Neural progenitor cell (in vitro differentiated cells): ENCODE results near the gene STARD3.

Source experiments
- EZH2 ChIP-seq: fragments of 200-600 bp; sonication (generic); IDR thresholded peaks from 2 replicates; pipeline ENCODE4 v1.6.1; 2017; ENCODE audit warnings: antibody characterized with exemption, mild to moderate bottlenecking, moderate library complexity
- TF ChIP-seq, protein P1 (sequence below): fragments of 200-600 bp; sonication (generic); IDR thresholded peaks from 2 replicates; pipeline ENCODE4 v1.5.1; 2017; ENCODE audit warnings: antibody characterized with exemption, mild to moderate bottlenecking

DNA sequence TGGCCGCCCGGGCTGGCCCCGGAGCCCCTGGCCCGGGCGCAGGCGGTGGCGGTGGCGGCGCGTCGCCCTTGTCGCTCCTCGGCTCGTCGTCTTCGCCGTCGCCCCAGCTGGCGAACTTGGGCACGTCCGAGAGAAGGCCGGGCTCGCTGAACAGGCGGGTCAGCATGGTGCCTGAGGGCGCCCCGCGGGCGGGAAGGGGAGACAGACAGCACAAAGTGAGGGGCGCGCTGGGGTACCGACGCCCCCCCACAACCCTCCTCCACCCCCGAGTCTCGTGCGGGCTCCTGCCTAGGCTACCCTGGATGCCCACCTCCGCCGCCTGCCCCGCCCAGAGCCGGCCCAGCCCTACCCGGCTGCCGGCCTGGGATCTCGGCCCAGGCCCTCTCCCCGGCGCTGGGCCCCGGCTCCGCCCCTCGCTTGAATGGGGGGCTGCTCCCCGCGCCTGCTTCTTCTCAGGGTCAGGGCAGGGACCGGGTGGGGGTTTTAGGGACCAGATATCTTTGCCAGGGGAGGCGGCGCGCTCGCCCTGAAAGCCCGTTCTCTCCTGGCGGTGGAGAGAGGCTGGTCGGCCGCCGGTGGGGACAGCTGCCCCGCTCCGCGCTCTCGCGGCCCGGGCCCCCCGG is 30.4 kb upstream of the STARD3 start:
- TF ChIP-seq, protein P1, sequence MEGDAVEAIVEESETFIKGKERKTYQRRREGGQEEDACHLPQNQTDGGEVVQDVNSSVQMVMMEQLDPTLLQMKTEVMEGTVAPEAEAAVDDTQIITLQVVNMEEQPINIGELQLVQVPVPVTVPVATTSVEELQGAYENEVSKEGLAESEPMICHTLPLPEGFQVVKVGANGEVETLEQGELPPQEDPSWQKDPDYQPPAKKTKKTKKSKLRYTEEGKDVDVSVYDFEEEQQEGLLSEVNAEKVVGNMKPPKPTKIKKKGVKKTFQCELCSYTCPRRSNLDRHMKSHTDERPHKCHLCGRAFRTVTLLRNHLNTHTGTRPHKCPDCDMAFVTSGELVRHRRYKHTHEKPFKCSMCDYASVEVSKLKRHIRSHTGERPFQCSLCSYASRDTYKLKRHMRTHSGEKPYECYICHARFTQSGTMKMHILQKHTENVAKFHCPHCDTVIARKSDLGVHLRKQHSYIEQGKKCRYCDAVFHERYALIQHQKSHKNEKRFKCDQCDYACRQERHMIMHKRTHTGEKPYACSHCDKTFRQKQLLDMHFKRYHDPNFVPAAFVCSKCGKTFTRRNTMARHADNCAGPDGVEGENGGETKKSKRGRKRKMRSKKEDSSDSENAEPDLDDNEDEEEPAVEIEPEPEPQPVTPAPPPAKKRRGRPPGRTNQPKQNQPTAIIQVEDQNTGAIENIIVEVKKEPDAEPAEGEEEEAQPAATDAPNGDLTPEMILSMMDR = no peak
- peak; percentile 97 for TF ChIP-seq EZH2
